Measurements from ENCODE around the gene B4GALNT2.

Gene B4GALNT2

DNA sequence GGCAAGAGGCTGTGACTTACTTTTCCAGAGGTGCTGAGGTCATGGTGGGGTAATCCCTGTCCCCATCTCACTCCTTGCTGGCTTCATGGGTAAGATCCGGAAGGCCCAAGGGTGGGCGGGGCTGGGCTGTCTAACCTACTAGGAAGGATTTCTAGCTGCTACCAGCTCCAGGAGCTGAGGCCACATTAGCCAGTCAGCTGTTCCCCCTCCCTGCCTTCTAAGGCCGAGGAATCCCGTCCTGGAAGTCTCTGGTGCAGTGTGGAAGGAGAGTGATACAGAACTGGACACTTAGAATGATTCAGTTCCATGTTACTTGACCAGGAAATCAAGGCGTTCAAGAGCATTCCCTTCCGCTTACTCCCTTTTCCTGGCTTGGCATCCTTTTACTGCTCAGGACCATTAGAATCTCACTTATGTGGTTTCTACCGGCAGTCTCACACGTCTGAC is 68.9 kb downstream of the B4GALNT2 start:
- TF ChIP-seq FOXM1 (IDR thresholded peaks at IDR 0.05; ENCODE audit: borderline replicate concordance, low read depth) = no peak
- TF ChIP-seq YY1 (IDR thresholded peaks at IDR 0.05; ENCODE audit: low read depth) = no peak
- TF ChIP-seq TAF1 (IDR thresholded peaks at IDR 0.05; ENCODE audit: low read depth) = no peak
- TF ChIP-seq, protein P1, sequence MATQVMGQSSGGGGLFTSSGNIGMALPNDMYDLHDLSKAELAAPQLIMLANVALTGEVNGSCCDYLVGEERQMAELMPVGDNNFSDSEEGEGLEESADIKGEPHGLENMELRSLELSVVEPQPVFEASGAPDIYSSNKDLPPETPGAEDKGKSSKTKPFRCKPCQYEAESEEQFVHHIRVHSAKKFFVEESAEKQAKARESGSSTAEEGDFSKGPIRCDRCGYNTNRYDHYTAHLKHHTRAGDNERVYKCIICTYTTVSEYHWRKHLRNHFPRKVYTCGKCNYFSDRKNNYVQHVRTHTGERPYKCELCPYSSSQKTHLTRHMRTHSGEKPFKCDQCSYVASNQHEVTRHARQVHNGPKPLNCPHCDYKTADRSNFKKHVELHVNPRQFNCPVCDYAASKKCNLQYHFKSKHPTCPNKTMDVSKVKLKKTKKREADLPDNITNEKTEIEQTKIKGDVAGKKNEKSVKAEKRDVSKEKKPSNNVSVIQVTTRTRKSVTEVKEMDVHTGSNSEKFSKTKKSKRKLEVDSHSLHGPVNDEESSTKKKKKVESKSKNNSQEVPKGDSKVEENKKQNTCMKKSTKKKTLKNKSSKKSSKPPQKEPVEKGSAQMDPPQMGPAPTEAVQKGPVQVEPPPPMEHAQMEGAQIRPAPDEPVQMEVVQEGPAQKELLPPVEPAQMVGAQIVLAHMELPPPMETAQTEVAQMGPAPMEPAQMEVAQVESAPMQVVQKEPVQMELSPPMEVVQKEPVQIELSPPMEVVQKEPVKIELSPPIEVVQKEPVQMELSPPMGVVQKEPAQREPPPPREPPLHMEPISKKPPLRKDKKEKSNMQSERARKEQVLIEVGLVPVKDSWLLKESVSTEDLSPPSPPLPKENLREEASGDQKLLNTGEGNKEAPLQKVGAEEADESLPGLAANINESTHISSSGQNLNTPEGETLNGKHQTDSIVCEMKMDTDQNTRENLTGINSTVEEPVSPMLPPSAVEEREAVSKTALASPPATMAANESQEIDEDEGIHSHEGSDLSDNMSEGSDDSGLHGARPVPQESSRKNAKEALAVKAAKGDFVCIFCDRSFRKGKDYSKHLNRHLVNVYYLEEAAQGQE (IDR thresholded peaks at IDR 0.05; ENCODE audit: low read depth) = no peak
- no peak for TF ChIP-seq EP300 (IDR thresholded peaks at IDR 0.05; ENCODE audit: borderline replicate concordance)
- no peak for TF ChIP-seq NFIC (IDR thresholded peaks at IDR 0.05)
- no peak for TF ChIP-seq ZBTB7A (IDR thresholded peaks at IDR 0.05; ENCODE audit: low read depth)
- no peak for TF ChIP-seq CEBPB (IDR thresholded peaks at IDR 0.05)
- TF ChIP-seq, protein P2, sequence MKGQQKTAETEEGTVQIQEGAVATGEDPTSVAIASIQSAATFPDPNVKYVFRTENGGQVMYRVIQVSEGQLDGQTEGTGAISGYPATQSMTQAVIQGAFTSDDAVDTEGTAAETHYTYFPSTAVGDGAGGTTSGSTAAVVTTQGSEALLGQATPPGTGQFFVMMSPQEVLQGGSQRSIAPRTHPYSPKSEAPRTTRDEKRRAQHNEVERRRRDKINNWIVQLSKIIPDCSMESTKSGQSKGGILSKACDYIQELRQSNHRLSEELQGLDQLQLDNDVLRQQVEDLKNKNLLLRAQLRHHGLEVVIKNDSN (IDR thresholded peaks at IDR 0.05) = no peak
- TF ChIP-seq, protein P3, sequence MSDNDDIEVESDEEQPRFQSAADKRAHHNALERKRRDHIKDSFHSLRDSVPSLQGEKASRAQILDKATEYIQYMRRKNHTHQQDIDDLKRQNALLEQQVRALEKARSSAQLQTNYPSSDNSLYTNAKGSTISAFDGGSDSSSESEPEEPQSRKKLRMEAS (IDR thresholded peaks at IDR 0.05) = no peak
- no peak for TF ChIP-seq CREB1 (IDR thresholded peaks at IDR 0.05; ENCODE audit: low read depth)

DNA sequence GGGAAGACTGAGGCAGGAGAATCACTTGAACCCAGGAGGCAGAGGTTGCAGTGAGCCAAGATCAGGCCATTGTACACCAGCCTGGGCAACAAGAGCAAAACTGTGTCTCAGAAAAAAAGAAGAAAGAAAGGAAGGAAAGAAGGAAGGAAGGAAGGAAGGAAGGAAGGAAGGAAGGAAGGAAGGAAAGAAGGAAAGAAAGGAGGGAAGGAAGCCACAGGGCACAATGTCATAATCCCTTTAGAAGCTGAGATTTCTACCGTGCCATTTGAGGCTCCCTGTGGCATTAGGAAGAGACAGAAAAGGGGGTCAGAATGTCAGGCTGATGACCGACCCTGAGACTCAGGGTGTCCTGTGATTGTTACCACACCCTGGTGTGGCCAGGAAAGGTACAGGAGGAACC is 71.2 kb downstream of the B4GALNT2 start:
- TF ChIP-seq TCF12 (IDR thresholded peaks at IDR 0.05; ENCODE audit: low read depth) (no peak), NFIC (IDR thresholded peaks at IDR 0.05) (no peak), TAF1 (IDR thresholded peaks at IDR 0.05; ENCODE audit: low read depth) (no peak), CEBPB (IDR thresholded peaks at IDR 0.05) (no peak), EP300 (IDR thresholded peaks at IDR 0.05; ENCODE audit: borderline replicate concordance) (no peak), YY1 (IDR thresholded peaks at IDR 0.05; ENCODE audit: low read depth) (no peak), ZBTB7A (IDR thresholded peaks at IDR 0.05; ENCODE audit: low read depth) (no peak), CREB1 (IDR thresholded peaks at IDR 0.05; ENCODE audit: low read depth) (no peak), EGR1 (IDR thresholded peaks at IDR 0.05) (no peak), RAD21 (IDR thresholded peaks at IDR 0.05; ENCODE audit: low read depth) (no peak), FOXM1 (IDR thresholded peaks at IDR 0.05; ENCODE audit: borderline replicate concordance, low read depth) (no peak), TEAD4 (IDR thresholded peaks at IDR 0.05) (no peak)
- TF ChIP-seq, protein P3 (IDR thresholded peaks at IDR 0.05) = no peak
- TF ChIP-seq, protein P1 (IDR thresholded peaks at IDR 0.05; ENCODE audit: low read depth) = no peak

DNA sequence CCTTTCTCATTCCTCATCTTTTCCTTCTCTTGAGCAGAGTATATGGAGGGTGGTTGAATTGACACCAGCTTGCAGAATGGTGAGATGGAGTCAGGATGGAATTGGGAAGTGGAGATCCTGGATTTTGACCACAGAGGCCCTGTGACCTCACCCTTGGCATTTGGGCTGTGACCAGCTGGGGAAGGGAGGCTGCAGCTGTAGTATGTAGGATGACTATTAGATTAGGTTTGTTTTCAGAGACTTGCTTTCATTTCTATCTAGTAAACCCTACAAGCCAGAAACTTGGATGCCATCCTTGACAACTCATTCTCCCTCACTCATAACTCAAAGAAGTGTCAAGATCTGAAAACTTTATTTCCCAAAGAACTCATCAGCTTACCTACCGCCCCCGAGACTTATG is 71.9 kb downstream of the B4GALNT2 start:
- TF ChIP-seq ZBTB7A (IDR thresholded peaks at IDR 0.05; ENCODE audit: low read depth) (no peak), TAF1 (IDR thresholded peaks at IDR 0.05; ENCODE audit: low read depth) (no peak)

DNA sequence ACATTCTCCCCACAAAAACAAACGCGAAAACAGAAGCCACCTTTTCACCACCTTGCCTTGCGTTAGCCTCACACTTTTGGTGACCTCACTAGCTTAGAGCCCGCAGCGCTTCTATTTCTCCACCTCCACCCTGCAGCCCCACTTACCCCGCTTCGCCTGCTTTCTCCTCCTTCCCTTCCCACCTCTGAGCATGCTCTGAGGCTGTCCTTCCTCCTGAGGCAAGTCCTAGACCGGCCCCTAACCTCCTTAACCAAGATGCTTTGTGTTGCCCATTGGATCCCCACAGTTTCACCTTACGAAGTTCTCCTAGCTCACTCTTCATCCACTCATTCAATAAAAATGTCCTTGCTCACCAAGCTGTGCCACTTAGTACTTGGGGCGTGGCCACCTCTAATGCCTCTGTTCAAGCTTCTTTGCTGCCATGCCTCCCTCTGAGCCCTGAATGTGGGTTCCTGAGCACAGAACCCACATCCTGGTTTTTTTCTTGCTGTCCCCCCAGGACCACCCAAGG is 76.5 kb downstream of the B4GALNT2 start:
- no peak for TF ChIP-seq CEBPB (IDR thresholded peaks at IDR 0.05)
- TF ChIP-seq, protein P1 (IDR thresholded peaks at IDR 0.05; ENCODE audit: low read depth) = no peak

DNA sequence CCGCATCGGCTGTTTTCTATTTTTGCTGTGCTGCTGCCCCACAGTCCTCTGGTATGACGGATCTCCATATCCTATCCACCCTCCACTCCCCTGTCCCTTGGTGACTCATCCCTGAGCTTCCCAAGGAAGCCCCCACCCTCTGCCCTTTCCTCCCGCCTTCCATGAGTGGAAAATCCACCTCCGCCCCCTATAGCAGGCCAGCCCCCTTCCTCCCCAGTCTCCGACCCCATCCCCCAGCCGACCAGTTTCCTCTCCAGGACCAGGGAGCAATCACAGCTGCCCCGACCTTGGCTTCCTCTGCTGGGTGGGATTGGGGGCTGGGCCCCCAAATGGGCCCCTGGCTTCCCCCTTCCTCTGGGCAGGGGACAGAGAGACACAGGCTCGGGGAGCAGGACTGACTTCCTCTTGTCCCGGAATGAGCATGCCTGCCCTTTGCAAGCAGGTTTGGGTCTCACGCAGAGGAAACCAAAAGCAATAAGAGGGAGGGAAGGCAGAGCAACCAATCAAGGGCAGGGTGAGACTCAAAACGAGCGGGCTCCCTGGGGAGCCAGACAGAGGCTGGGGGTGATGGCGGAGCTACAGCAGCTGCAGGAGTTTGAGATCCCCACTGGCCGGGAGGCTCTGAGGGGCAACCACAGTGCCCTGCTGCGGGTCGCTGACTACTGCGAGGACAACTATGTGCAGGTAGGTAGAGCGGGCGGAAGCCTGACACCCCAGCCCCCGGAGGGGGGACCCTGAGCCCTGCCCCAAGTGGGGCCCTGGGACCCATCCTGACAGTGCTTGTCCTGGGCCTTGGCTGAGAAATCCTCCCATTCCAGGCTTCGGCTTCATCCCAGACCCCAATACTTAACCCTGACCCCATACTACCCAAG is 77.8 kb downstream of the B4GALNT2 start, which contains the start of the genes ABI3 and GNGT2:
ABI3 (plus strand) TSS at position 550 of the 872 bp plus-strand sequence; CDS start at position 568, 18 bp downstream.
GNGT2 (minus strand) TSS at position 417 of the 872 bp plus-strand sequence. CDS start 3,152 bp downstream, outside the sequence.
- no peak for TF ChIP-seq TCF12 (IDR thresholded peaks at IDR 0.05; ENCODE audit: low read depth)
- TF ChIP-seq TEAD4 (IDR thresholded peaks at IDR 0.05) = no peak
- TF ChIP-seq, protein P3 (IDR thresholded peaks at IDR 0.05) = no peak
- no peak for TF ChIP-seq ZBTB7A (IDR thresholded peaks at IDR 0.05; ENCODE audit: low read depth)
- TF ChIP-seq CEBPB (IDR thresholded peaks at IDR 0.05) = no peak
- TF ChIP-seq CREB1 (IDR thresholded peaks at IDR 0.05; ENCODE audit: low read depth) = no peak

Data from Ishikawa (cell line).